H1 (cell line): ENCODE results near the gene MYDGF. TPM values are rescaled to one million over a fixed set of nuclear protein-coding genes. Genes with fewer than 3 reads are reported as not detected.

Experiments
- CTBP2 ChIP-seq: IDR thresholded peaks from 2 replicates; pipeline ENCODE4 v1.7.0; 2011; ENCODE audit warnings: borderline replicate concordance, mild to moderate bottlenecking, moderate library complexity, mixed read lengths, low read length; ENCODE audit not compliant: insufficient read depth, insufficient read length
- JUN ChIP-seq: IDR thresholded peaks from 2 replicates; pipeline ENCODE4 v1.6.1; 2011; ENCODE audit warnings: low read depth, mild to moderate bottlenecking, improper control_type of control experiment, low read length
- polyA plus RNA-seq, 7 experiments: library from polyadenylated mRNA; depleted of rRNA in 3 of 7; stranded (reverse) in 5 of 7; unstranded in 2 of 7; fragments of >200 nt in 5 of 7; fragments of 200-250 nt in 2 of 7; gene quantifications; 1 replicate in 5 of 7; 2 replicates in 1 of 7; 4 replicates in 1 of 7; pipeline versions ENCODE4 v1.2.1 to v1.2.3, GENCODE V29; 2011 to 2013; ENCODE audit warnings: missing spikeins in 2 of 7, mixed read lengths in 2 of 7
- total RNA-seq: library from RNA; stranded (reverse); fragmentation: NEBNext Ultra II Directional; extraction: Animal tissue kit (Norgen Biotek cat#: 25700); gene quantifications from 2 replicates; pipeline ENCODE4 v1.2.1, GENCODE V29; 2021

Gene MYDGF
- total and polyA plus RNA-seq, 2 of the 8 experiments (the other 6 are each of a cell fraction or from before 2014, with no cell fraction given): 40.6 to 51.1 TPM

- no peak for TF ChIP-seq CTBP2
- TF ChIP-seq JUN: no peak
Observed at GRCh38 chr19:4669723-4670480, at the start of gene MYDGF (continued).
